Activated CD8-positive, alpha-beta T cell treated with anti-CD3 and anti-CD28 coated beads, Interleukin-2, amount 10 ng/mL, durations not matched to agents 7 days and 5 days (primary cell): ENCODE measurements around the gene CDK11B. TPM values are rescaled to one million over a fixed set of nuclear protein-coding genes. Genes with fewer than 3 reads are reported as not detected.
A peak's percentile ranks its signal among the peaks of the same experiment; 100 is the strongest.

Source experiments
- ATAC-seq: fragments of 150-1000 bp; cut with Tn5 transposase; one replicate; pipeline ENCODE4 v1.10.0; 2021; ENCODE audit warnings: moderate library complexity
- CTCF ChIA-PET: fragments of 350-600 bp; sonication (Branson Sonifier 250); formaldehyde crosslinking; loops from one replicate; lab custom pipeline; 2021; ENCODE audit warnings: antibody characterized with exemption; lab: Charles Lee
- POLR2A ChIA-PET: fragments of 350-600 bp; sonication (Branson Sonifier 250); formaldehyde crosslinking; loops from one replicate; lab custom pipeline; 2021; ENCODE audit warnings: antibody characterized with exemption; lab: Charles Lee
- DNase-seq: peaks from one replicate; pipeline ENCODE4 v3.0.0-alpha.2; 2020
- H3K27ac Mint-ChIP-seq: one replicate; pipeline ENCODE4 v1.8.0; 2021; ENCODE audit warnings: mild to moderate bottlenecking, mixed read lengths
- H3K27me3 Mint-ChIP-seq: one replicate; pipeline ENCODE4 v1.8.0; 2021; ENCODE audit warnings: low read depth, mixed read lengths
- H3K36me3 Mint-ChIP-seq: one replicate; pipeline ENCODE4 v1.8.0; 2021; ENCODE audit warnings: low read depth, mixed read lengths
- H3K4me1 Mint-ChIP-seq: one replicate; pipeline ENCODE4 v1.8.0; 2021; ENCODE audit warnings: low read depth, mixed read lengths
- H3K4me3 Mint-ChIP-seq: one replicate; pipeline ENCODE4 v1.8.0; 2021; ENCODE audit warnings: mild to moderate bottlenecking, mixed read lengths
- H3K9me3 Mint-ChIP-seq: one replicate; pipeline ENCODE4 v1.8.0; 2022; ENCODE audit warnings: mixed read lengths; ENCODE audit not compliant: insufficient read depth
- total RNA-seq, 2 experiments: library from RNA; stranded (reverse); gene quantifications; one replicate each; pipeline ENCODE4 v1.2.3, GENCODE V29; 2021

The CDK11B gene
- total RNA-seq, 2 experiments from 2014 or later, result 35.4 to 39.5 TPM

DNA sequence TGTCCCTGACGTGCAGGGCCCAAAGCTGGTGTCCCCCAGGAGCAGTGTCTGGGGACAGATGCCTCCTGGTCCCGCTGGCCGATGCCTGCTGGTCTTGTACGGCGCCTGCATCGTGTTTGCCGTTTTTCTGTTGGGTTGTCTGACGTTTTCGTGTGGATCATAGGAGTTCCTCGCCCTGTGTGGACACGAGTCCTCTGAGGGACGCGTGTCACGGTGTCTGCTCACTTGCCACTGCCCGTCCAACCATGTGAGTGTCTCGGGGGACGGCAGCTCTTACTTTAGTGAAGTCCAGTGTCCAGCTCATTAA is 36.1 kb downstream of the CDK11B start:
- DNase-seq (no peak), ATAC-seq (no peak)
- Mint-ChIP-seq H3K36me3 (peaks cover under 1% of the 10 kb centered on the region), H3K4me3 (no peak overlapping the region), H3K4me1 (peaks cover 4% of the 10 kb centered on the region), H3K9me3 (no peaks in the 10 kb centered on the region), H3K27me3 (no peaks in the 10 kb centered on the region), H3K27ac (no peak overlapping the region)
- CTCF ChIA-PET, result no interaction called here
- POLR2A ChIA-PET, result no interaction called here

DNA sequence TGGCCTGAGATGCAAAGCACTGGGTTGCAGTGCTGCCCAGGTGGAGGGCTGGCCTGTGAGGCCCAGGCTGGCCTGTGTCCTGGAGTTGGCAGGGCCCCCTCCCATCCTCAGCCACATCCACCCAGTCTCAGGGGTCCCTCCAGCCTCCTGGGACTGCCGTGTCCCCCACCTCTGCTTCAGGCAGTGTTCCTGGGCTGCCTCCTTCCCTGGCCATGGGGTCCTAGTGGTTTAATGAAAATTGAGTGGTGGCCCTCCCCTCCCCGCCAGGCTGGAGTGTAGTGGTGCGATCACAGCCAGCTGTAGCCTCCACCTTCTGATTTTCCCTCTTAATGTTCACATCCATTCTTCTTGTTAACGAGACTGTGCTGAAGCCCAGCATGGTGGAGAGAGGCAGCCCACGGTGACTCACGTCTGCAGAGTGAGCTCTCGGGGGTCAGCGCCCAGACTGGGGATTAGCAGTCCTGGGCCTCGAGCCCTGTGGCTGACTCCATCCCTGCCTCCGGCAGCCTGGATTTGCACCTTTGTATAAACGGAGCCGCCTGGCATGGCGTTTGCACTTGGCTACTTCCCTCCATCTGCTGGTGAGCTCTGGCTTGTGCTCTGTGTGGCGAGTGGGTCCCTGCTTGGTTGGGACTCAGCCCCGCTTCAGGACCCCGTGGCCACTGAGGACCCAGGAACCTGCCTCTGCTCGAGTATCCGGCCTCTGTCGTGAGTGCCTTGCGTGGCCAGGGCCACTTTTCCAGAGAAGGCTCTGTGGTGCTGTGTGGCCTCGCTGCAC is 36.6 kb downstream of the CDK11B start:
- ChIA-PET POLR2A (no interaction called here), CTCF (no interaction called here)
- Mint-ChIP-seq H3K9me3 (no peaks in the 10 kb centered on the region), H3K4me1 (peaks cover 9% of the 10 kb centered on the region), H3K27ac (no peak overlapping the region), H3K27me3 (no peaks in the 10 kb centered on the region), H3K4me3 (no peak overlapping the region), H3K36me3 (peaks cover 4% of the 10 kb centered on the region)
- DNase-seq (no peak), ATAC-seq (no peak)

DNA sequence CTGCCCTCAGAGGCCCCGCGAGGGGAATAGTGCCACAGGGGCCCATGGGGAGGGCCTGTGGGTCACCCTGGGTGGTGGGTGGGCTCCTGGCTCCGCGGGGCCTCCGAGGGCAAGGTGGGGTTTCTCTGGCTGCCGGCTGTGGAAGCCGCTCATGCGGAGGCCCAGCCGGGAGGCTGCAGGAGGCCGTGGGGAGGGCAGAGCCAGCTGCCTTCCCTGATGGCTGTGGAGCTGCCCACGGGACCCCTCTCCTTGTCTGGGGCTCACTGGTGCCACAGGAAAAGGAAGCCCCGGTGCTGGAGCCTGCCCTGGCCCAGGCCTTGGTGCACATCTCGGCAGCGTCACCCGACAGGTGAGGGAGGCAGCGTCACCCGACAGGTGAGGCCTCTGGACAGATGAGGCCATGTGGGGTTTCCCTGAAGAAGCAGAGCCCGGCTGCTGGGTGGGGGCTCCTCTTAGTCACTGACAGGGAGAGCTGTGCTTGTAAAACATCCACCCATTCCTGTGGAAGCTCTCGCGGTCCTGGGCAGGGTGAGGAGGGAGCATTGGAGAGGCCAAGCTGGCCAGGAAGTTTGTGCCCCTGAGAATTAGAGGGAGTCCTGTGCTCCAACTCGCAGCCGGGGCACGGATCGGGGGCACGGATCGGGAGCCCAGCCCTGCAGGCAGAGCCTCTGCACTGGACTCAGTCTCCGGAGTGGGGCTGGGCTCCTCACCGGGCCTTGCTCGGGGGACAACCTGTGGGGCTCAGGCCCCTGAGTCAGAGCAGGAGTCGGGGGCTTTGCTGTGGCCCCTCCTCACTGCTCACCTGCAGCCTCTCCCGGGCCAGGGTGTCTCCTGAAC is 37.4 kb downstream of the CDK11B start:
- Mint-ChIP-seq H3K36me3 (peaks cover 4% of the 10 kb centered on the region), H3K27ac (no peak overlapping the region), H3K9me3 (no peaks in the 10 kb centered on the region), H3K4me3 (no peak overlapping the region), H3K27me3 (no peaks in the 10 kb centered on the region), H3K4me1 (peaks cover 17% of the 10 kb centered on the region)
- DNase-seq (no peak), ATAC-seq (no peak)
- ChIA-PET POLR2A (no interaction called here), CTCF (no interaction called here)

DNA sequence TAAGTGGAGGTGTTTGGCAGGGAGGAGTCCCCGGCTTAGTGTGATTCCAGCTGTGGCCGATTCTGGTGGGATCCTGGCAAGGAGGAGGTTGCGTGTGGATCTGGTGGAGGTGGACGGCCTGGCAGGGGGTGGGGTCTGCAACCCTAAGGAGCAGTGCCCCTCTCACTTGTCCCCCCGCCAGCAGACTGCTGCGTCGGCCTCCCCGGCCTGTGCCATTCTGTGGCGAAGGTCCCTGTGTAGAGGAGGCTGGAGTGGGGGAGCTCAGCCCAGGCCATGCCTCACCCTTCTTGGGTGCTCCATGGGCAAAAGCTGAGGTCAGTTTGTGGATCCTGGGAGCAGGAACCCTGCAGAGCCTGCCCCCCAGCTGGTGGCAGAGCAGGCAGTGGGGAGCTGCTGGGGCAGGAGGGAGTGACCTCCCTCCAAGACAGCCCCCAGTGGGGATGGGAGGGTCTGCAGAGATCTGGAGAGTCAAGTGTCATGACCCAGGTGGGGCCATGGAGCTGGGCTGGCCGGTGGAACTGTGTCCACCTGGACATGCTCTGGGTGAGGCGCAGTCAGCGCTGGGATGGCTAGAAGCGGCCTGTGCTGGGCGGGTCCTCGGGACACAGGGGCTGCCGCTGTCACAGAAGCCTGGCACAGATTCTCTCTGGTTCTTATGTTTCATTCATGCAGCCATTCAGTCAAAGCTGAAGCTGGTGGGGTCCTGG is 38.2 kb downstream of the CDK11B start:
- H3K4me1 Mint-ChIP-seq, result peaks cover 17% of the 10 kb centered on the region
- ATAC-seq (no peak), DNase-seq (no peak)
- POLR2A ChIA-PET, result no interaction called here
- H3K36me3 Mint-ChIP-seq, result peaks cover 4% of the 10 kb centered on the region
- no peaks in the 10 kb centered on the region for H3K27me3 Mint-ChIP-seq
- CTCF ChIA-PET, result no interaction called here
- no peaks in the 10 kb centered on the region for H3K9me3 Mint-ChIP-seq
- no peak overlapping the region for H3K4me3 Mint-ChIP-seq
- H3K27ac Mint-ChIP-seq, result no peak overlapping the region

- ATAC-seq (no peak), DNase-seq (no peak)
- H3K27ac Mint-ChIP-seq, result no peak overlapping the region
- peaks cover 4% of the 10 kb centered on the region for H3K36me3 Mint-ChIP-seq
- no peaks in the 10 kb centered on the region for H3K27me3 Mint-ChIP-seq
- H3K4me1 Mint-ChIP-seq, result peaks cover 19% of the 10 kb centered on the region
- ChIA-PET CTCF (interaction anchor here (1.0 kb wide), 1 partner anchor 10 kb away, joined by 6 read pairs; no protein-coding TSS in a partner anchor), POLR2A (no interaction called here)
- H3K9me3 Mint-ChIP-seq, result no peaks in the 10 kb centered on the region
- no peak overlapping the region for H3K4me3 Mint-ChIP-seq
These were observed 38.9 kb downstream of the CDK11B start for GRCh38 chr1:1619917-1620361.

GRCh38 chr1:1618396-1619068 is 40.3 kb downstream of the CDK11B start:
- Mint-ChIP-seq H3K4me1 (peaks cover 33% of the 10 kb centered on the region), H3K27ac (no peak overlapping the region), H3K27me3 (no peaks in the 10 kb centered on the region), H3K9me3 (no peaks in the 10 kb centered on the region), H3K36me3 (peaks cover 12% of the 10 kb centered on the region), H3K4me3 (no peak overlapping the region)
- no peak for ATAC-seq
- DNase-seq, result no peak
- POLR2A ChIA-PET, result no interaction called here
- CTCF ChIA-PET, result interaction anchor here (1.0 kb wide), 1 partner anchor 11 kb away, joined by 6 read pairs; no protein-coding TSS in a partner anchor

DNA sequence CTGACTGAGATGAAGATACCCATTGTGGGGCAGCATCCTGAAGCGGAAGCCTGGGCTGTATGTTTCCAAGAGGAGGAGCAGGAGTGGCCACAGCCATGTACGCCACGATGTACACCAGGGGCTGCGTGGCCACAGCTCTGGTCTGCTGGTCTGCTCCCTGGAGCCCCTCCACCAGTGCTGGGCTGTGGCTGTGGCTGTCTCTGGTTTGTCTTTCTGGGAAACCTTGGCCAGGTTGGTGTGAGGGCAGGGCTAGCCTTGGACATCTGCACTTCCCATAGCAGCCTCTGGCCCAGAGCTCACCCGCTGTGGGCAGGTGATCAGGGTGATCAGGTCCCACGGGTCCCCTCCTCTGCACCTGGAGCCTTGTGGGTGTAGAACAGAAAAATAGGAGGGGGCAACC is 40.9 kb downstream of the CDK11B start:
- Mint-ChIP-seq H3K9me3 (no peaks in the 10 kb centered on the region), H3K36me3 (peaks cover 13% of the 10 kb centered on the region), H3K27ac (no peak overlapping the region), H3K27me3 (no peaks in the 10 kb centered on the region), H3K4me3 (no peak overlapping the region), H3K4me1 (peaks cover 34% of the 10 kb centered on the region)
- ChIA-PET POLR2A (no interaction called here), CTCF (no interaction called here)
- no peak for DNase-seq
- no peak for ATAC-seq

- ChIA-PET CTCF (no interaction called here), POLR2A (no interaction called here)
- H3K27ac Mint-ChIP-seq, result peak overlapping the region; percentile 50
- ATAC-seq (no peak), DNase-seq (no peak)
- H3K36me3 Mint-ChIP-seq, result peaks cover 13% of the 10 kb centered on the region
- no peaks in the 10 kb centered on the region for H3K9me3 Mint-ChIP-seq
- H3K4me1 Mint-ChIP-seq, result peaks cover 34% of the 10 kb centered on the region
- H3K27me3 Mint-ChIP-seq, result no peaks in the 10 kb centered on the region
- H3K4me3 Mint-ChIP-seq, result peak overlapping the region; percentile 82
These were observed 41.3 kb downstream of the CDK11B start for GRCh38 chr1:1617516-1617915.

DNA sequence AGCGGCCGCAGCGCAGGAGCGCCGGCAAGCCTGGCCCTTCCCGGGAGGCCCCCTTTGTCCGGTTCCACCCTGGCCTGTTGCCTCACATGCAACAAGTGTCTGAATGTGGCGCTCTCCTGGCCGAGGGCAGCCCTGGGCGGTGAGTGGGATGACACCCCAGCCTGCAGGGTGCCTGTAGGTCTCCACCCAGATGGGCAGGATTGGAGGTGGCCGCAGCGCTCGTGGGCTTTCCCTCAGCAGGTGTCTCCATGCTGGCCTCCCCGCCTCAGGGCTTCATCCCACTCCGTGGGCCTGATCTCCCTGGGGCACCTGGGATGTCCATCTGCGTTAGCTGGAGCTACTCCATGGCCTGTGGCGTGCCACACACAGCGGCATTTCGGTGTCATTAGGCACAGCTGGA is 42.0 kb downstream of the CDK11B start:
- Mint-ChIP-seq H3K36me3 (peaks cover 13% of the 10 kb centered on the region), H3K9me3 (no peaks in the 10 kb centered on the region), H3K27me3 (no peaks in the 10 kb centered on the region), H3K27ac (peak overlapping the region; percentile 88), H3K4me1 (peaks cover 39% of the 10 kb centered on the region), H3K4me3 (peak overlapping the region; percentile 82)
- DNase-seq (no peak), ATAC-seq (no peak)
- ChIA-PET POLR2A (no interaction called here), CTCF (no interaction called here)

DNA sequence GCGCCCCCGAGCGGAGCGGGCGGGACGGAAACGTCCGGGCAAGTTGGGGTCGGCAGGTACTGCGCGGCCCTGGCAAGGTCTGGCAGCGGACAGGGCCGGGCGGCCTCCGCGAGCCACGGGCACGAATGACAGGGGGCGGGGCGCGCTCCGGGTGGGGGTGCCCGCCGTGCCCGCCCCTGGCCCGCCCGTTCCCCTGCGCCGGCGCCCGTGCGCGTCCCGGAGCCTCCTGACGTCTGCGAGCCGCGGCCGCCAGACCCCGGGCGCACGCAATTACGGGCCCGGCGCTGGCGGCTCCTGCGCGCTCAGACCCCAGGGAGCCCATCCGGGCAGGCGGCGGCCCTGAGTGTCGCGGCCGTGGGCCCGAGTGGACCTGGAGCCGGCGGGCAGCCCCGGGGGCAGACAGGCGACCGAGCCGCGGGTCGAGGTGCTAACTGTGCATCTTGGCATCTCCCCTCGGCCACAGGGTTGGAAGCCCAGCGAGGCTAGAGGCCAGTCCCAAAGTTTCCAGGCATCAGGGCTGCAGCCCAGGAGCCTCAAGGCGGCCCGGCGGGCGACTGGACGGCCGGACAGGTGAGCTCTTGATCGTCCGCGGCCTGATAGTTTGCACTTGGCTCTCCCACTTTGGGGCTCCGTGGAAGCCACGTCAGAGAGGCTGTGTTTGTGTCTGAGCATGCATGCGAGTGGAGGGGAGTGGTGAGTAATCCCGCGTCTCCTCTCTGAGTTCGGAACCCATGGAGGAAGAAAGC is 42.6 kb downstream of the CDK11B start:
- ChIA-PET CTCF (interaction anchor here (2.4 to 3.5 kb wide), 2 partner anchors 13 to 63 kb away, joined by 11 to 21 read pairs; no protein-coding TSS in a partner anchor), POLR2A (interaction anchor here (1.0 to 2.5 kb wide), 5 partner anchors 10 to 38 kb away, joined by 3 to 11 read pairs (median 3); no protein-coding TSS in a partner anchor)
- H3K27ac Mint-ChIP-seq, result peak overlapping the region; percentile 88
- H3K4me3 Mint-ChIP-seq, result peak overlapping the region; percentile 82
- peaks cover 13% of the 10 kb centered on the region for H3K36me3 Mint-ChIP-seq
- DNase-seq (no peak), ATAC-seq (peak; percentile 13)
- H3K4me1 Mint-ChIP-seq, result peaks cover 39% of the 10 kb centered on the region
- no peaks in the 10 kb centered on the region for H3K27me3 Mint-ChIP-seq
- H3K9me3 Mint-ChIP-seq, result no peaks in the 10 kb centered on the region
